Prostate gland (tissue), 2 donors: ENCODE results near the gene FBXL17. TPM values are rescaled to one million over a fixed set of nuclear protein-coding genes. Genes with fewer than 3 reads are reported as not detected.

Source experiments
- DNase-seq: peaks from one replicate; pipeline ENCODE4 v3.0.0-alpha.2; 2019; ENCODE audit warnings: low spot score
- H3K27ac ChIP-seq, 2 donors: fragments of 200-600 bp; sonication (generic); 2 replicates each; pipeline ENCODE4 v1.5.1; 2017 to 2019
- H3K27me3 ChIP-seq: fragments of 200-600 bp; sonication (generic); replicated peaks from 2 replicates; pipeline ENCODE4 v1.5.1; 2019; ENCODE audit not compliant: insufficient read depth
- H3K36me3 ChIP-seq, 2 donors: fragments of 200-600 bp; sonication (generic); 1 replicate in 1 of 2; 2 replicates in 1 of 2; pipeline versions ENCODE4 v1.5.1 to v1.8.1; 2017 to 2019
- H3K4me1 ChIP-seq: fragments of 200-600 bp; sonication (generic); replicated peaks from 2 replicates; pipeline ENCODE4 v1.5.1; 2019
- H3K4me3 ChIP-seq, 2 donors: fragments of 200-600 bp; sonication (generic); 2 replicates each; pipeline ENCODE4 v1.5.1; 2017 to 2019
- H3K9me3 ChIP-seq: fragments of 200-600 bp; sonication (generic); 2 replicates; pipeline ENCODE4 v1.5.1; 2017
- POLR2A ChIP-seq: fragments of 450-650 bp; IDR thresholded peaks from one replicate; pipeline ENCODE4 v1.6.1; 2016; ENCODE audit warnings: antibody characterized with exemption, mild to moderate bottlenecking
- POLR2AphosphoS5 ChIP-seq: sonication (generic); formaldehyde crosslinking; IDR thresholded peaks from one replicate; pipeline ENCODE4 v1.6.1; 2017; ENCODE audit warnings: antibody characterized with exemption
- WGBS: methylation state at CpG from one replicate; pipeline ENCODE4 v1.1.5; 2018; 5-methylcytosine and 5-hydroxymethylcytosine counted together
- intact Hi-C: fragments of 100-400 bp; cut with DNase I; formaldehyde crosslinking; loops from one replicate; pipeline ENCODE4 v1.14.2; 2022
- total RNA-seq, 2 donors: library from RNA; depleted of rRNA; stranded (reverse); fragments of >200 nt; gene quantifications; one replicate each; pipeline ENCODE4 v1.1.0, GENCODE V29; 2016
- TF ChIP-seq, protein P1 (sequence below), 4 experiments: fragments of 200-600 bp in 2 of 4; fragments of 450-650 bp in 2 of 4; sonication (generic) in 2 of 4; IDR thresholded peaks; 1 replicate in 3 of 4; 2 replicates in 1 of 4; pipeline ENCODE4 v1.5.1; 2016 to 2019; ENCODE audit warnings: antibody characterized with exemption in 4 of 4, mild to moderate bottlenecking in 2 of 4, moderate library complexity in 2 of 4

FBXL17 gene
- total RNA-seq, 2 donors from 2014 or later: 14.8 to 30.4 TPM

DNA sequence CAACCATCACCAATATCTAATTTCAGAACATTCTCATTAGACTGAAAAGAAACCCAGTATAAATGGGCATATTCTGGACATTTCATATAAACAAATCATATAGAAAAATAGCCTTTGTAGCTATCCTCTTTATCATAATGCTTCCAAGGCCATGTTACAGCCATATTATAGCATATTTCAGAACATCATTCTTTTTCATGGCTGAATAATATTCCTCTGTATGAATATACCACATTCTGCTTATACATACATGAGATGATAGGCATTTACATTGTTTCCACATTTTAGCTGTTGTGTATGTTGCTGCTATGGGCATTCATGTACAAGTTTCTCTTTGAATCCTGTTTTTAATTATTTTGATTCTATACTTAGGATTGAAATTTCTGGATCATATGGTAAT lies 167.0 kb downstream of the FBXL17 start:
- Histone ChIP-seq H3K4me1 (no peaks in the 10 kb centered on the region), H3K27ac (no peak overlapping the region), H3K4me3 (no peak overlapping the region), H3K27me3 (no peaks in the 10 kb centered on the region), H3K36me3 (no peaks in the 10 kb centered on the region), H3K9me3 (no peaks in the 10 kb centered on the region)
- TF ChIP-seq, protein P1, sequence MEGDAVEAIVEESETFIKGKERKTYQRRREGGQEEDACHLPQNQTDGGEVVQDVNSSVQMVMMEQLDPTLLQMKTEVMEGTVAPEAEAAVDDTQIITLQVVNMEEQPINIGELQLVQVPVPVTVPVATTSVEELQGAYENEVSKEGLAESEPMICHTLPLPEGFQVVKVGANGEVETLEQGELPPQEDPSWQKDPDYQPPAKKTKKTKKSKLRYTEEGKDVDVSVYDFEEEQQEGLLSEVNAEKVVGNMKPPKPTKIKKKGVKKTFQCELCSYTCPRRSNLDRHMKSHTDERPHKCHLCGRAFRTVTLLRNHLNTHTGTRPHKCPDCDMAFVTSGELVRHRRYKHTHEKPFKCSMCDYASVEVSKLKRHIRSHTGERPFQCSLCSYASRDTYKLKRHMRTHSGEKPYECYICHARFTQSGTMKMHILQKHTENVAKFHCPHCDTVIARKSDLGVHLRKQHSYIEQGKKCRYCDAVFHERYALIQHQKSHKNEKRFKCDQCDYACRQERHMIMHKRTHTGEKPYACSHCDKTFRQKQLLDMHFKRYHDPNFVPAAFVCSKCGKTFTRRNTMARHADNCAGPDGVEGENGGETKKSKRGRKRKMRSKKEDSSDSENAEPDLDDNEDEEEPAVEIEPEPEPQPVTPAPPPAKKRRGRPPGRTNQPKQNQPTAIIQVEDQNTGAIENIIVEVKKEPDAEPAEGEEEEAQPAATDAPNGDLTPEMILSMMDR (IDR thresholded peaks at IDR 0.05): no peak
- TF ChIP-seq POLR2A (no peak), POLR2AphosphoS5 (no peak)
- intact Hi-C loops: no loop called here
- DNase-seq: no peak

DNA sequence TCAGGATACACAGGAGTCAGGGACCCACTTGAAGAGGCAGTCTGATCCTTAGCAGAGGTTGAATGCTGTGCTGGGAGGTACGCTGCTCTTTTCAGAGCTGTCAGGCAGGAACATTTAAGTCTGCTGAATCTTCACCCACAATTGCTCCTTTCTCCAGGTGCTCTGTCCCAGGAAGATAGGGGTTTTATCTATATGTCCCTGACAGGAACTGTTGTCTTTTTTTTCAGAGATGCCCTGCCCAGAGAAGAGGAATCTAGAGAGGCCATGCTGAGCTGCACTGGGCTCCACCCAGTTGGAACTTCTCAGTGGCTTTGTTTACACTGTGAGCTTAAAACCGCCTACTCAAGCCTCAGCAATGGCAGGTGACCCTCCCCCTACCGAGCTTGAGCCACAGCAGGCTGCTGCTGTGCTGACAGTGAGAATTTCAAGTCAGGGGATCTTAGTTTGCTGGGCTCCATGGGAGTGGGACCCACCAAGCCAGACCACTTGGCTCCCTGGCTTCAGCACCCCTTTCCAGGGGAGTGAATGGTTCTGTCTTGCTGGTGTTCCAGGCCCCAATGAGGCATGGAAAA lies 169.0 kb downstream of the FBXL17 start:
- 65% methylated on average over 3 of the region's 3 CpGs for WGBS
- TF ChIP-seq, protein P1 (IDR thresholded peaks at IDR 0.05): no peak
- no peak for TF ChIP-seq POLR2A
- TF ChIP-seq POLR2AphosphoS5: no peak
- Histone ChIP-seq H3K9me3 (no peaks in the 10 kb centered on the region), H3K4me1 (no peaks in the 10 kb centered on the region), H3K27me3 (no peaks in the 10 kb centered on the region), H3K27ac (no peak overlapping the region), H3K36me3 (no peaks in the 10 kb centered on the region), H3K4me3 (no peak overlapping the region)
- intact Hi-C loops: no loop called here
- no peak for DNase-seq

DNA sequence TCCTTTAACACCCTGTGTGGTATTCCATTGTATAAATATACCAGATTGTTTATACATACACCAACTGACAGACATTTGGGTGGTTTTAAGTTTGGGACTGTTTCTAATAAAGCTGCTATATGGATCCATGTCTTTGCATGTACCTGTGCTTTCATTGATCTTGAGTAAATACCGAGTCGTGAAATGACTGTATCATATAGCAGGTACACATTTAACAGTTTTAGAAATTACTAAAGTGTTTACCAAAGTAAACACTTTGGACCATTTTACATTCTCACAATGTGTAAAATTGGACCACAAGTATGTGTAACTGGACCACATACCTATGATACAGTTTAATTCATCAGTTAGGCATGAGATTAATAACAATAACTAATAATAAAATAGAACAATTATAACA lies 175.2 kb downstream of the FBXL17 start:
- Histone ChIP-seq H3K36me3 (no peaks in the 10 kb centered on the region), H3K4me3 (no peak overlapping the region), H3K4me1 (no peaks in the 10 kb centered on the region), H3K9me3 (no peaks in the 10 kb centered on the region), H3K27me3 (no peaks in the 10 kb centered on the region), H3K27ac (no peak overlapping the region)
- DNase-seq: no peak
- intact Hi-C loops: no loop called here
- TF ChIP-seq, protein P1 (IDR thresholded peaks at IDR 0.05): no peak
- no peak for TF ChIP-seq POLR2A
- no peak for TF ChIP-seq POLR2AphosphoS5
- WGBS: 80% methylated on average over 2 of the region's 2 CpGs

DNA sequence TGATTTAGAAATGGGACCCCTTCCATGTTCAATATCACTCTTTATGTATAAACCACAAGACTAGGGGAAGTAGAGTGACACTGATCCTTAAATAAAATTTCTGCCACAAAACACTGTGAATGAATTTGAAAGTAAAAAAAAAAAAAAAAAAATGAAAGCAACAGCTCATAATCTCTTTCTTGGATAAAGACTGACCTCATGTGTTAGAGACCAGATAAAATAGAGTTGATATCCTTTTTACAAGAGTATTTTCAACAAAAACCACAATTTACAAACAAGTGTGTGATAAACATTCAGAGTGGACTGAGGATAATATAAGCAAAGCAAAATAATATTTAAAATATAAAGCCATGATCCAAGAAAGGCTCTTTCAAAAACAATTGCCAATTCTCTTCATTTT lies 180.2 kb downstream of the FBXL17 start:
- Histone ChIP-seq H3K27ac (no peak overlapping the region), H3K4me3 (no peak overlapping the region), H3K4me1 (no peaks in the 10 kb centered on the region), H3K27me3 (no peaks in the 10 kb centered on the region), H3K36me3 (no peaks in the 10 kb centered on the region), H3K9me3 (no peaks in the 10 kb centered on the region)
- DNase-seq: no peak
- intact Hi-C loops: no loop called here
- no peak for TF ChIP-seq POLR2A
- TF ChIP-seq, protein P1 (IDR thresholded peaks at IDR 0.05): no peak
- no peak for TF ChIP-seq POLR2AphosphoS5

DNA sequence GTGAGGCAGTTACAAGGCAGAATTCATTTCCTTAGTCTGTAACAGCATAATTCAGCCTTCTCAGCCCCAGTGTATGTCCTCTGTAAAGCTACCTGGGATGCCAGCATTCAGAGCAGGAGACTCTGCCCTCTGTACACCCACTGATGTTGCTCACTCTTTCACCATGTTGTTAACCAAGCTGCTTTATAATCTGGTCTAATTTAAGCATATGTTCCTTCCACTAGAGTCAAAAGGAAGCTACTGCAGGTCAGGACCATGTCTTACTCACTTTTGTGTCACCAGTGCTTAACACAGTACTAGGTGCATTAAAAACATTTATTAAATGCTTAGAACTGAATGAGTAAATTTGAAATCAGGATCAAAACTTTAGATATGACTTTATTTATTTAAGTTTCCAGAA lies 185.6 kb downstream of the FBXL17 start:
- TF ChIP-seq POLR2A (no peak), POLR2AphosphoS5 (no peak)
- TF ChIP-seq, protein P1 (IDR thresholded peaks at IDR 0.05): no peak
- H3K4me1 ChIP-seq: no peaks in the 10 kb centered on the region
- no peaks in the 10 kb centered on the region for H3K9me3 ChIP-seq
- no peaks in the 10 kb centered on the region for H3K36me3 ChIP-seq
- no peak for DNase-seq
- H3K4me3 ChIP-seq: no peak overlapping the region
- no peaks in the 10 kb centered on the region for H3K27me3 ChIP-seq
- H3K27ac ChIP-seq: no peak overlapping the region
- intact Hi-C loops: no loop called here
